Spleen (tissue), 7 donors: ENCODE measurements around the gene EHBP1.

Experiments used
- CTCF ChIP-seq, 11 experiments: fragments of 200-600 bp in 7 of 11; fragments of 450-650 bp in 4 of 11; sonication (generic) in 4 of 11; IDR thresholded peaks in 8 of 11; conservative IDR thresholded peaks in 3 of 11; 1 replicate in 7 of 11; 2 replicates in 4 of 11; pipeline versions ENCODE4 v1.4.0 to v1.8.0; 2016 to 2021; ENCODE audit warnings: antibody characterized with exemption in 11 of 11, inconsistent platforms in 4 of 11, mild to moderate bottlenecking in 1 of 11
- POLR2A ChIP-seq, 3 donors: fragments of 450-650 bp; IDR thresholded peaks; one replicate each; pipeline ENCODE4 v1.5.1; 2017; ENCODE audit warnings: antibody characterized with exemption in 3 of 3, mild to moderate bottlenecking in 1 of 3
- donor health status: DM: no; HTN: no; CAD: no; lungs with moderate emphysema.
- donor health status: DM: no; HTN: no; CAD: no.
- donor health status: DM: no; HTN: no; CAD: no.

GRCh38 chr2:62660582-62661262 is 44.8 kb upstream of the EHBP1 start:
- TF ChIP-seq CTCF (IDR thresholded peaks at IDR 0.05 in 8 of 11, conservative IDR thresholded peaks at IDR 0.05 in 3 of 11) (no peak), POLR2A (IDR thresholded peaks at IDR 0.05) (no peak)
